ENCODE measurements around the gene PDGFD.

GRCh38 chr11:103967985-103968384, 196.0 kb downstream of the PDGFD start:
- TF ChIP-seq POLR2AphosphoS5 (IDR thresholded peaks at IDR 0.05; ENCODE audit: borderline replicate concordance, low read depth, low read length), result no peak
- no peak for TF ChIP-seq EZH2 (IDR thresholded peaks at IDR 0.05)

All from SK-N-MC (cell line).